ENCODE data around the gene UNK. TPM values are rescaled to one million over a fixed set of nuclear protein-coding genes. Genes with fewer than 3 reads are reported as not detected.

The UNK gene
- total RNA-seq, 6 experiments from 2014 or later = 5.8 to 29.2 (median 11.1) TPM

- Histone ChIP-seq H3K27me3 (no peaks in the 10 kb centered on the region), H3K9me3 (no peaks in the 10 kb centered on the region), H3K4me1 (peaks cover 0 to 4% (median 0%) of the 10 kb centered on the region in 4 donors), H3K27ac (no peak overlapping the region), H3K4me3 (no peak overlapping the region), H3K36me3 (no peaks in the 10 kb centered on the region)
- ATAC-seq (no peak), DNase-seq (no peak)
- intact Hi-C loops (cut with DNase I) = no loop called here
- WGBS (ENCODE audit: insufficient coverage, low coverage, low lambda C conversion rate, missing lambda C conversion rate) = 93% methylated on average over 3 of the region's 25 CpGs
- no peak for TF ChIP-seq POLR2A (IDR thresholded peaks at IDR 0.05)
- TF ChIP-seq CTCF (IDR thresholded peaks at IDR 0.05) = no peak
Measured at GRCh38 chr17:75743625-75744206, 40.9 kb upstream of the UNK start.

GRCh38 chr17:75748706-75749105 lies 35.9 kb upstream of the UNK start:
- Histone ChIP-seq H3K36me3 (no peaks in the 10 kb centered on the region), H3K4me1 (peaks cover 0 to 7% (median 2%) of the 10 kb centered on the region in 4 donors), H3K4me3 (no peak overlapping the region), H3K27ac (no peak overlapping the region), H3K27me3 (no peaks in the 10 kb centered on the region), H3K9me3 (no peaks in the 10 kb centered on the region)
- no peak for DNase-seq
- intact Hi-C loops (cut with DNase I) = no loop called here
- TF ChIP-seq CTCF (IDR thresholded peaks at IDR 0.05) (no peak), POLR2A (IDR thresholded peaks at IDR 0.05) (no peak)
- 49% methylated on average over 2 of the region's 9 CpGs for WGBS (ENCODE audit: insufficient coverage, low coverage, low lambda C conversion rate, missing lambda C conversion rate)
- no peak for ATAC-seq

GRCh38 chr17:75749545-75750389 lies 34.8 kb upstream of the UNK start:
- WGBS (ENCODE audit: insufficient coverage, low coverage, low lambda C conversion rate, missing lambda C conversion rate) = 5% methylated on average over 5 of the region's 20 CpGs

More at GRCh38 chr17:75749545-75750389, 34.8 kb upstream of the UNK start:
- no peaks in the 10 kb centered on the region for H3K27me3 ChIP-seq
- H3K36me3 ChIP-seq = no peaks in the 10 kb centered on the region
- no peak overlapping the region for H3K4me3 ChIP-seq
- intact Hi-C loops (cut with DNase I) = loop anchor here (5.0 to 10.0 kb wide), 2 partner anchors 72 to 75 kb away; no protein-coding TSS in a partner anchor
- peak; percentile 86 to 88 (median 87) for DNase-seq
- no peaks in the 10 kb centered on the region for H3K9me3 ChIP-seq
- peak; percentile 57 to 67 (median 59) for ATAC-seq
- TF ChIP-seq CTCF (IDR thresholded peaks at IDR 0.05) (peak; percentile 90 to 97 (median 94)), POLR2A (IDR thresholded peaks at IDR 0.05) (no peak)
- H3K27ac ChIP-seq = no peak overlapping the region
- peaks cover 0 to 17% (median 7%) of the 10 kb centered on the region in 4 donors for H3K4me1 ChIP-seq

Measured in right lobe of liver (tissue), 6 donors.